ENCODE data around the gene RNF207. TPM values are rescaled to one million over a fixed set of nuclear protein-coding genes. Genes with fewer than 3 reads are reported as not detected.

RNF207 gene
- total and polyA plus RNA-seq, 2 of the 13 experiments (the other 11 are each of a cell fraction or from before 2014, with no cell fraction given): 9.8 to 15.9 TPM

DNA sequence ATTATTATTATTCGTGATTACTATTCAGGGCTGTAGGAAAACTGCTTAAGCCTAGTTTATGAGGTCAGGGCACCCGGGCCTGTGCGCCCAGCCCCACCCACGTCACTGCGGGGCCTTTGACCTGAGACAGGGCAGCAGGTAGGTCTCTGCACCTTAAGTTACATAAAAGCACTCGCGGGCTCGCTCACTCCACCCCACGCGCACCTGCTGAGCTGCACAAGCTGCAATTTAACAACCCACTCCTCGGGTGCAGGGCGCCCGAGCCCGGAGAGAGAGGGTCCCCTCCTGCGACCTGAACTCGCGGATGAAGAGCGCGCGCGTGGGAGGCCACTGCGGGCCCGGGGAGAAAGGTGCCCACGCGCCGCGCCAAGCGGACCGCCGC lies 29.4 kb downstream of the RNF207 start (continued):
- no peak for TF ChIP-seq SNAI1 (CRISPR knock-in tag; IDR thresholded peaks at IDR 0.05; ENCODE audit: borderline replicate concordance)
- TF ChIP-seq, protein P1, sequence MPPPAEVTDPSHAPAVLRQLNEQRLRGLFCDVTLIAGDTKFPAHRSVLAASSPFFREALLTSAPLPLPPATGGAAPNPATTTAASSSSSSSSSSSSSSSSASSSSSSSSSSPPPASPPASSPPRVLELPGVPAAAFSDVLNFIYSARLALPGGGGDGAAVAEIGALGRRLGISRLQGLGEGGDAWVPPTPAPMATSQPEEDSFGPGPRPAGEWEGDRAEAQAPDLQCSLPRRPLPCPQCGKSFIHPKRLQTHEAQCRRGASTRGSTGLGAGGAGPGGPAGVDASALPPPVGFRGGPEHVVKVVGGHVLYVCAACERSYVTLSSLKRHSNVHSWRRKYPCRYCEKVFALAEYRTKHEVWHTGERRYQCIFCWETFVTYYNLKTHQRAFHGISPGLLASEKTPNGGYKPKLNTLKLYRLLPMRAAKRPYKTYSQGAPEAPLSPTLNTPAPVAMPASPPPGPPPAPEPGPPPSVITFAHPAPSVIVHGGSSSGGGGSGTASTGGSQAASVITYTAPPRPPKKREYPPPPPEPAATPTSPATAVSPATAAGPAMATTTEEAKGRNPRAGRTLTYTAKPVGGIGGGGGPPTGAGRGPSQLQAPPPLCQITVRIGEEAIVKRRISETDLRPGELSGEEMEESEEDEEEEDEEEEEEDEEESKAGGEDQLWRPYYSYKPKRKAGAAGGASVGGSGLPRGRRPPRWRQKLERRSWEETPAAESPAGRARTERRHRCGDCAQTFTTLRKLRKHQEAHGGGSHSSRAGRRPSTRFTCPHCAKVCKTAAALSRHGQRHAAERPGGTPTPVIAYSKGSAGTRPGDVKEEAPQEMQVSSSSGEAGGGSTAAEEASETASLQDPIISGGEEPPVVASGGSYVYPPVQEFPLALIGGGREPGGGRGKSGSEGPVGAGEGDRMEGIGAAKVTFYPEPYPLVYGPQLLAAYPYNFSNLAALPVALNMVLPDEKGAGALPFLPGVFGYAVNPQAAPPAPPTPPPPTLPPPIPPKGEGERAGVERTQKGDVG (CRISPR knock-in tag; IDR thresholded peaks at IDR 0.05; ENCODE audit: borderline replicate concordance): 0 out of 2 replicates have a peak, but pooled peaks have one; percentile 10
- TF ChIP-seq ZNF770 (CRISPR knock-in tag; IDR thresholded peaks at IDR 0.05): no peak
- no peak for TF ChIP-seq CBX1 (IDR thresholded peaks at IDR 0.05; ENCODE audit: low read depth)
- TF ChIP-seq CREM (IDR thresholded peaks at IDR 0.05): peak; percentile 34; the same call in 1 of the 2 replicates
- no peak for TF ChIP-seq CREM (CRISPR knock-in tag; IDR thresholded peaks at IDR 0.05)
- TF ChIP-seq, protein P2, sequence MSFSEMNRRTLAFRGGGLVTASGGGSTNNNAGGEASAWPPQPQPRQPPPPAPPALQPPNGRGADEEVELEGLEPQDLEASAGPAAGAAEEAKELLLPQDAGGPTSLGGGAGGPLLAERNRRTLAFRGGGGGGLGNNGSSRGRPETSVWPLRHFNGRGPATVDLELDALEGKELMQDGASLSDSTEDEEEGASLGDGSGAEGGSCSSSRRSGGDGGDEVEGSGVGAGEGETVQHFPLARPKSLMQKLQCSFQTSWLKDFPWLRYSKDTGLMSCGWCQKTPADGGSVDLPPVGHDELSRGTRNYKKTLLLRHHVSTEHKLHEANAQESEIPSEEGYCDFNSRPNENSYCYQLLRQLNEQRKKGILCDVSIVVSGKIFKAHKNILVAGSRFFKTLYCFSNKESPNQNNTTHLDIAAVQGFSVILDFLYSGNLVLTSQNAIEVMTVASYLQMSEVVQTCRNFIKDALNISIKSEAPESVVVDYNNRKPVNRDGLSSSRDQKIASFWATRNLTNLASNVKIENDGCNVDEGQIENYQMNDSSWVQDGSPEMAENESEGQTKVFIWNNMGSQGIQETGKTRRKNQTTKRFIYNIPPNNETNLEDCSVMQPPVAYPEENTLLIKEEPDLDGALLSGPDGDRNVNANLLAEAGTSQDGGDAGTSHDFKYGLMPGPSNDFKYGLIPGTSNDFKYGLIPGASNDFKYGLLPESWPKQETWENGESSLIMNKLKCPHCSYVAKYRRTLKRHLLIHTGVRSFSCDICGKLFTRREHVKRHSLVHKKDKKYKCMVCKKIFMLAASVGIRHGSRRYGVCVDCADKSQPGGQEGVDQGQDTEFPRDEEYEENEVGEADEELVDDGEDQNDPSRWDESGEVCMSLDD (CRISPR knock-in tag; IDR thresholded peaks at IDR 0.05; ENCODE audit: borderline replicate concordance): no peak
- no peak for TF ChIP-seq ZNF652 (CRISPR knock-in tag; IDR thresholded peaks at IDR 0.05; ENCODE audit: borderline replicate concordance, low read depth)
- TF ChIP-seq ZNF646 (CRISPR knock-in tag; IDR thresholded peaks at IDR 0.05): no peak
- TF ChIP-seq, protein P3, sequence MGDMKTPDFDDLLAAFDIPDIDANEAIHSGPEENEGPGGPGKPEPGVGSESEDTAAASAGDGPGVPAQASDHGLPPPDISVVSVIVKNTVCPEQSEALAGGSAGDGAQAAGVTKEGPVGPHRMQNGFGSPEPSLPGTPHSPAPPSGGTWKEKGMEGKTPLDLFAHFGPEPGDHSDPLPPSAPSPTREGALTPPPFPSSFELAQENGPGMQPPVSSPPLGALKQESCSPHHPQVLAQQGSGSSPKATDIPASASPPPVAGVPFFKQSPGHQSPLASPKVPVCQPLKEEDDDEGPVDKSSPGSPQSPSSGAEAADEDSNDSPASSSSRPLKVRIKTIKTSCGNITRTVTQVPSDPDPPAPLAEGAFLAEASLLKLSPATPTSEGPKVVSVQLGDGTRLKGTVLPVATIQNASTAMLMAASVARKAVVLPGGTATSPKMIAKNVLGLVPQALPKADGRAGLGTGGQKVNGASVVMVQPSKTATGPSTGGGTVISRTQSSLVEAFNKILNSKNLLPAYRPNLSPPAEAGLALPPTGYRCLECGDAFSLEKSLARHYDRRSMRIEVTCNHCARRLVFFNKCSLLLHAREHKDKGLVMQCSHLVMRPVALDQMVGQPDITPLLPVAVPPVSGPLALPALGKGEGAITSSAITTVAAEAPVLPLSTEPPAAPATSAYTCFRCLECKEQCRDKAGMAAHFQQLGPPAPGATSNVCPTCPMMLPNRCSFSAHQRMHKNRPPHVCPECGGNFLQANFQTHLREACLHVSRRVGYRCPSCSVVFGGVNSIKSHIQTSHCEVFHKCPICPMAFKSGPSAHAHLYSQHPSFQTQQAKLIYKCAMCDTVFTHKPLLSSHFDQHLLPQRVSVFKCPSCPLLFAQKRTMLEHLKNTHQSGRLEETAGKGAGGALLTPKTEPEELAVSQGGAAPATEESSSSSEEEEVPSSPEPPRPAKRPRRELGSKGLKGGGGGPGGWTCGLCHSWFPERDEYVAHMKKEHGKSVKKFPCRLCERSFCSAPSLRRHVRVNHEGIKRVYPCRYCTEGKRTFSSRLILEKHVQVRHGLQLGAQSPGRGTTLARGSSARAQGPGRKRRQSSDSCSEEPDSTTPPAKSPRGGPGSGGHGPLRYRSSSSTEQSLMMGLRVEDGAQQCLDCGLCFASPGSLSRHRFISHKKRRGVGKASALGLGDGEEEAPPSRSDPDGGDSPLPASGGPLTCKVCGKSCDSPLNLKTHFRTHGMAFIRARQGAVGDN (CRISPR knock-in tag; IDR thresholded peaks at IDR 0.05): peak; percentile 16
